Measurements from ENCODE around the gene LRP4. TPM values are rescaled to one million over a fixed set of nuclear protein-coding genes. Genes with fewer than 3 reads are reported as not detected.
"Not testable (repeated sequence)": the region's sequence is repeated elsewhere in the genome, so short reads cannot be mapped to it uniquely, and the experiment has no call there.

Gene LRP4
- total RNA-seq, 1 donor from 2014 or later = 26.8 TPM

GRCh38 chr11:46927928-46928327 is 9.6 kb upstream of the LRP4 start:
- DNase-seq (ENCODE audit: low spot score); intact Hi-C loops (cut with DNase I): not testable (repeated sequence)

GRCh38 chr11:46920755-46921154 is 2.4 kb upstream of the LRP4 start:
- intact Hi-C loops (cut with DNase I) = no loop called here
- DNase-seq (ENCODE audit: low spot score) = no peak

GRCh38 chr11:46918788-46919513 is 601 bp upstream of the LRP4 start:
- intact Hi-C loops (cut with DNase I) = loop anchor here (5.0 to 10.0 kb wide), 2 partner anchors 83 to 436 kb away; partner anchors contain the start of gene MYBPC3
- DNase-seq (ENCODE audit: low spot score) = no peak

DNA sequence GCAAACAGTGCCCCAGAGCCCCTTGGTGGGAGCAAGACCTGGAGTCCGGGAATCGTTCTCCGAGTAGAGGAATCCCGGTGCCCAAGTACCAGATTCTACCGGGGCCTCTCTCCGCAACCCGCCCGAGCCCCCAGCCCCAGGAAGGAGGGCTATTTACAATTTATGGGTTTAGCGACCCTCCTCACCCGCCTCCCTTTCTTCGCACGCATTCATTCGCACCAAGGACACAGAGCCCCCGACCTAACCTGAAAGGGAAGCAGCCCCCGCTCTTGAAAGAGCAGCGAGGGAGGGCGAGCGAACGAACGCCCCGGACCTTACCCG is 628 bp downstream of the LRP4 start:
- intact Hi-C loops (cut with DNase I) = loop anchor here (5.0 to 10.0 kb wide), 2 partner anchors 85 to 437 kb away; partner anchors contain the start of gene MYBPC3
- DNase-seq (ENCODE audit: low spot score) = no peak

- intact Hi-C loops (cut with DNase I) = loop anchor here (5.0 to 10.0 kb wide), 2 partner anchors 85 to 438 kb away; partner anchors contain the start of gene MYBPC3
- no peak for DNase-seq (ENCODE audit: low spot score)
Observed at GRCh38 chr11:46917109-46917761, 1.1 kb downstream of the LRP4 start.

GRCh38 chr11:46916286-46917108 is 1.9 kb downstream of the LRP4 start:
- DNase-seq (ENCODE audit: low spot score) = no peak
- intact Hi-C loops (cut with DNase I) = loop anchor here (5.0 to 10.0 kb wide), 2 partner anchors 86 to 438 kb away; partner anchors contain the start of gene MYBPC3

GRCh38 chr11:46914910-46915309 is 3.4 kb downstream of the LRP4 start:
- DNase-seq (ENCODE audit: low spot score) = no peak
- intact Hi-C loops (cut with DNase I) = loop anchor here (5.0 to 10.0 kb wide), 2 partner anchors 87 to 440 kb away; partner anchors contain the start of gene MYBPC3

DNA sequence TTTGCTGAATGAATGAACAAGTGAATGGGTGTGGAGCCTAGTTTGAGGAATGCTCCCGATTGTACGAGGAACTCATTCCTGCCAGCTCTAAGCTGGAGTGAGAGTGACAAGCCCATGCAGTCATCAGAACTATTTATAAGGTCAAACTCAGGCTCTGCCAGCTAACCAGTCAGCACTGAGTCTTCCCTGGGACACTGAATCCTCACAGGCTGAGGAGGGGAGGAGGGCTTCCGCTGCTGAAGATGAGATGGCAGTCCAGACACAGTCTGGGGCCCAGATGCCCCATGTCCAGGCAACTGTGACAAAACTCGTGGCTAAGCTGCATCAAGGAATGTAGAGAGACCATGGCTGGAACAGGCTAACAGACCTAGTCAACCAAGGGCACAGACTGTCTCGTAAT is 4.0 kb downstream of the LRP4 start:
- DNase-seq (ENCODE audit: low spot score) = no peak
- intact Hi-C loops (cut with DNase I) = loop anchor here (10.0 kb wide), 1 partner anchor 440 kb away; the partner anchor contains the start of gene MYBPC3

DNA sequence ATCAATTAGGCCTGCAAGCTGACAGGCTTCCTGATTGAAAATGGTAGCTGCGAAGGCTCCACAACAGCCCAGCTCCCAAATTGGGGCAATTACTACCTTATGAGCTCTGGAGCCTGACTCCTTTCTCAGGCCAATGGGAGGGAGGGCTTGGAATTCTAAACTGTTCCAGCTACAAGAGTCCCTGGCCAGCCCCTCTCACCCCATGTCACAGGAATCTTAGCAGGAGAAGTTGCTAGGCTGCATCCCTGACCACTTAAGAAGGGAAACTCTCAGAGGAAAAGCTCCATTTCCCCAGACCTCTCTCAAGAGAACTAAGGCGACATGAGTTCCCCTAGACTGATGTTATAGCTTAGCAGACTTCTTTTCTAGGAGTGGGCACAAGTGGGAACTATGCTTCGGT is 4.9 kb downstream of the LRP4 start:
- intact Hi-C loops (cut with DNase I) = loop anchor here (10.0 kb wide), 1 partner anchor 441 kb away; the partner anchor contains the start of gene MYBPC3
- no peak for DNase-seq (ENCODE audit: low spot score)

DNA sequence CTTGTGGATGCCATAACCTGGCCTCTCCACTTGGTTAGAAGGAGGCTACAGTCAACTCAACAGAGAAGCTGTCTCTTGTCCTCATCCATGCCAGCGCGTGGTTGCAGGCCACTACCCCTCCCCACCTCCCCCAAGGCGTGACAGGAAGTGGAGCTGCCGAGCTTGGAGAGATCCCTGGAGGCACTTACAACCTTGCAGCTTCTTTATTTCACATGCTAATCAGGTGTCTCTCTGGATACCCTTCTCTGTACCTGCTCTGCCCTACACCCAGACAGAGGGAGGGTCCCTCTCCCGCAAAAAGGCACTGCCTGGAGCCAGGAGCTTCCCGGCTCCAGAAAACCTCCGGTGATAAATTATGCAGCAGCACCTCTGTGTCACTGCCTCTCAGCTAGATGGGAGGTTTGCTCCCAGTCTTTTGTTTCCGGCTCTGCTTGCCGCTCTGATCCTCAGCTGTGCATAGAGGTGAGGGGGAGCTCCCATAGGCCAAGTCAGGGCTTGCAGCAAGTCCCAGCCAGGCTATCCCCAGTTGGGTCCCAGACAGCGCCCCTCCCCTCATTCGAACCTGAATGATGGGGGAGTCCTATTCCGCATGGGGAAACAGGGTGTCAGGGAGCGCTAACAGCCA is 5.7 kb downstream of the LRP4 start:
- no peak for DNase-seq (ENCODE audit: low spot score)
- intact Hi-C loops (cut with DNase I) = loop anchor here (10.0 kb wide), 1 partner anchor 442 kb away; the partner anchor contains the start of gene MYBPC3

GRCh38 chr11:46907606-46908005 is 10.7 kb downstream of the LRP4 start:
- intact Hi-C loops (cut with DNase I) = no loop called here
- no peak for DNase-seq (ENCODE audit: low spot score)

- DNase-seq (ENCODE audit: low spot score) = no peak
- intact Hi-C loops (cut with DNase I) = no loop called here
Observed at GRCh38 chr11:46906609-46907041, 11.7 kb downstream of the LRP4 start.

DNA sequence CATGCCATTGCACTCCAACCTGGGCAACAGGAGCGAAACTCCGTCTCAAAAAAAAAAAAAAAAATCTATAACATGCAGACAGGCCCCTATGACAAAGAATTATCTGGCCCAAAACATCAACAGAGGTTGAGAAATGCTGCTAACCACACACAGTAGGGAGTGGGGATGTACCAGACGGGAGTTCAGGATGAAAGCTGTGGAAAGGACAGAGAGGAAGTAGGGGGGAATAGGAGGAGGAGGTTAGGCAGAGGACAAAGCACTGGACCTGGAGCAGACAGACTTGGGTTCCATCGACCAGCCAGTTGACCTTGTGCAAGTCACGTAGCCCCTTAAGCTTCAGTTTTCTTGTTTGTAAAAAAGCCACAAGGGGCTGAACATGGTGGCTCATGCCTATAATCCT is 12.5 kb downstream of the LRP4 start:
- intact Hi-C loops (cut with DNase I) = no loop called here
- DNase-seq (ENCODE audit: low spot score) = no peak

- intact Hi-C loops (cut with DNase I) = no loop called here
- peak; percentile 80 for DNase-seq (ENCODE audit: low spot score)
Observed at GRCh38 chr11:46903846-46904245, 14.5 kb downstream of the LRP4 start.

- intact Hi-C loops (cut with DNase I) = no loop called here
- no peak for DNase-seq (ENCODE audit: low spot score)
Observed at GRCh38 chr11:46902694-46903093, 15.7 kb downstream of the LRP4 start.

DNA sequence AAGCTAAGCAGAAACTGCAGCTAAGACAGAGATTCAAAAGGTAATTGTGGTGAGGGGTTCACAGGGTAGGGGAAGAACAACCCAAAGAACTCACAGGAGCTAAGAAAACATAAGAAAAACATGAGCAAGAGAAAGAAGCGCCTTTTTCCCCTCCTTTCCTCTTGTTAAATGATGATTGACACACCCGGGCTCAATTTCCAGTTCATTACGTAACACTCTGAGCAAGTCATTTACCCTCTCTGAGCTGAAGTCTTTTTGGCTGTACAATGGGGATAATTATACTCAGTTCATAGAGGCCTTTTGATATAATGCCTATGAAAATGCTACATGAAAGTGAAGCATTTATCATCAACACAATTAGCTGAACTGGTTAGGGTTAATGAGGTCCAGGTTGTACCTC is 17.2 kb downstream of the LRP4 start:
- intact Hi-C loops (cut with DNase I) = no loop called here
- DNase-seq (ENCODE audit: low spot score) = no peak

DNA sequence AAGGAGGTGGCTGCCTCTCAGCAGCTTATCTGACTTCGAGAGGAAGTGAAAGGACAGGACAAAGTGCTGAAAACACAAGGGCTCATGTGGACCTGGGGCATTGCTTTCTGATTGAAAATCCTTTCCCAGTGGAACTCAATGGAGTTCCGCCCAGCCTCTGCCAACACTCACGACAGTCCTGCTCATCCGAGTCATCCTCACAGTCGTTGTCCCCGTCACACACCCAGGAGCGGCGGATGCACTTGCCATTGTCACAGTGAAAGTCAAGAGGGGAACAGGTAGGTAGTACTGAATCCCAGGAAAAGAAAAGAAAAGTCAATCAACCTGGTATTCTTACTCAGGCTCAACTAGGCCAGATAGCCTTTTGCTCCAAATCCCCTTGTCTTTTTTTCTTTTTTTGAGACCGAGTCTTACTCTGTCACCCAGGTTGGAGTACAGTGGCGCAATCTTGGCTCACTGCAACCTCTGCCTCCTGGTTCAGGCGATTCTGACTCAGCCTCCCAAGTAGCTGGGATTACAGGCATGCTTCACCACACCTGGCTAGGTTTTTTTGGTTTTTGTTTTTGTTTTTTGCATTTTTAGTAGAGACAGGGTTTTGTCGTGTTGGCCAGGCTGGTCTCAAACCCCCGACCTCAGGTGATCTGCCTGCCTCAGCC is 18.1 kb downstream of the LRP4 start:
- DNase-seq (ENCODE audit: low spot score) = no peak
- intact Hi-C loops (cut with DNase I) = no loop called here

DNA sequence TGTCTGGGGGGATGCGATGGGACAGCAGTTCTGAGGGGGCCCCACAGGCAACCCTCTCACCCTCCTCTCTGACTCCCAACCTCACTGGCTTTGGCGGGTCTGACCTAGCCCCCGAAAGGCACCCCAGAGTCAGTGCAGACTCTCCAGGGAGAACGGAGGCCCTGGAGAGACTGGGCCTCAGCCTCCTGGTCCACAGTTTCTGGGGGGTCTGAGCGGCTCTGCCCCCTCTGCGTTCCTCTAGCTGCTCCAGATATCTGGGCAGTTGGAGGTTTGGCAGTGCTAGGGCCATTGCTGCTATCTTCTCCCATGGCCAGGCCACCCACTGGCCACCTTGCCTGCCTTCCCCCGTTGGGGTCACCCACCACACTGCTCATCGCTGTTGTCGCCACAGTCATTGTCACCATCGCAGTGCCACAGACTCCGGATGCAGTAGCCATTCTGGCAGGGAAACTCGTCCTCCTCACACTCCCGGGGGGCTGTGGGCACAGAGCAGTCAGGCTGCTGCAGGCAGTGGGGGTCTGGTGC is 18.8 kb downstream of the LRP4 start:
- intact Hi-C loops (cut with DNase I) = no loop called here
- no peak for DNase-seq (ENCODE audit: low spot score)
